Mesendoderm (in vitro differentiated cells): ENCODE data around the gene NANS.

Source experiments
- DNase-seq: peaks from one replicate; pipeline ENCODE4 v3.0.0; 2013
- H2AK5ac ChIP-seq: 2 replicates; pipeline ENCODE4 v1.6.1; 2013; ENCODE audit warnings: low read length, inconsistent platforms
- H2BK120ac ChIP-seq: 2 replicates; pipeline ENCODE4 v1.6.1; 2013; ENCODE audit warnings: low read depth, mild to moderate bottlenecking, low read length, moderate library complexity, mixed read lengths
- H2BK15ac ChIP-seq: replicated peaks from 2 replicates; pipeline ENCODE4 v1.6.1; 2013; ENCODE audit warnings: low read depth, mild to moderate bottlenecking, moderate library complexity
- H2BK5ac ChIP-seq: 2 replicates; pipeline ENCODE4 v1.6.1; 2013; ENCODE audit warnings: low read length, inconsistent platforms
- H3K18ac ChIP-seq: 2 replicates; pipeline ENCODE4 v1.6.1; 2013; ENCODE audit warnings: mild to moderate bottlenecking, low read length, mixed read lengths
- H3K23ac ChIP-seq: one replicate; pipeline ENCODE4 v1.6.1; 2013; ENCODE audit warnings: low read length
- H3K27ac ChIP-seq: 2 replicates; pipeline ENCODE4 v1.5.1; 2013; ENCODE audit warnings: low read depth, mild to moderate bottlenecking, inconsistent platforms, low read length, moderate library complexity
- H3K27me3 ChIP-seq: 2 replicates; pipeline ENCODE4 v1.6.1; 2013; ENCODE audit warnings: low read length, control low read depth, mild to moderate bottlenecking, inconsistent platforms; ENCODE audit not compliant: insufficient read depth, poor library complexity
- H3K36me3 ChIP-seq: 2 replicates; pipeline ENCODE4 v1.6.1; 2013; ENCODE audit warnings: low read length, inconsistent platforms; ENCODE audit not compliant: control insufficient read depth, insufficient read depth
- H3K4ac ChIP-seq: one replicate; pipeline ENCODE4 v1.6.1; 2013; ENCODE audit warnings: low read depth, mild to moderate bottlenecking, low read length, moderate library complexity
- H3K4me1 ChIP-seq: 2 replicates; pipeline ENCODE4 v1.6.1; 2013; ENCODE audit warnings: low read depth, low read length, inconsistent platforms; ENCODE audit not compliant: control insufficient read depth
- H3K4me2 ChIP-seq: 2 replicates; pipeline ENCODE4 v1.6.1; 2013; ENCODE audit warnings: low read length
- H3K4me3 ChIP-seq: 2 replicates; pipeline ENCODE4 v1.5.1; 2013; ENCODE audit warnings: mild to moderate bottlenecking, low read length
- H3K56ac ChIP-seq: one replicate; pipeline ENCODE4 v1.6.1; 2013; ENCODE audit warnings: low read length
- H3K79me1 ChIP-seq: 2 replicates; pipeline ENCODE4 v1.6.1; 2013; ENCODE audit warnings: low read length, inconsistent platforms
- H3K79me2 ChIP-seq: 2 replicates; pipeline ENCODE4 v1.6.1; 2013; ENCODE audit warnings: mild to moderate bottlenecking, low read length; ENCODE audit not compliant: control insufficient read depth, insufficient read depth
- H3K9ac ChIP-seq: 2 replicates; pipeline ENCODE4 v1.6.1; 2013; ENCODE audit warnings: low read length, inconsistent platforms
- H4K5ac ChIP-seq: one replicate; pipeline ENCODE4 v1.6.1; 2013; ENCODE audit warnings: low read length
- H4K8ac ChIP-seq: one replicate; pipeline ENCODE4 v1.6.1; 2013; ENCODE audit warnings: low read depth, mild to moderate bottlenecking, control low read depth, low read length, moderate library complexity
- WGBS: extraction: QIAGEN DNeasy Blood & Tissue Kit; methylation state at CpG from one replicate; pipeline ENCODE4 v1.1.7; 2013; ENCODE audit warnings: low lambda C conversion rate, missing lambda C conversion rate; ENCODE audit not compliant: insufficient coverage; ENCODE audit errors: extremely low coverage; 5-methylcytosine and 5-hydroxymethylcytosine counted together

The NANS gene

DNA sequence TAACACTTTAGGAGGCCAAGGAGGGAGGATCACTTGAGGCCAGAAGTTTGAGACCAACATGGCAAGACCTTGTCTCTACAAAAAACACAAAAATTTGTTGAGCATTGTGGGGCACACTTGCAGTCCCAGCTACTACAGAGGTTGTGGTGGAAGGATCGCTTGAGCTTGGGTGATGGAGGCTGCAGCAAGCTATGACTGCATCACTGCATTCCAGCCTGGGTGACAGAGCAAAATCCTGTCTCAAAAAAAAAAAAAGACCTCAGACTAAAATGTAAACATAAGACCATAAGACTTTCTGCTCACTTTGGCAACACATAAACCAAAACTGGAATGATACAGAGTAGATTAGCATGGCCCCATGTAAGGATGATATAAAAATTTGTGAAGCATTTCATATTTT, 24.6 kb upstream of the NANS start:
- no peaks in the 10 kb centered on the region for H3K79me2 ChIP-seq
- no peak overlapping the region for H3K23ac ChIP-seq
- H3K56ac ChIP-seq: no peak overlapping the region
- H3K27me3 ChIP-seq: no peaks in the 10 kb centered on the region
- H3K18ac ChIP-seq: no peak overlapping the region
- H3K4me2 ChIP-seq: no peak overlapping the region
- no peaks in the 10 kb centered on the region for H3K36me3 ChIP-seq
- H4K5ac ChIP-seq: no peak overlapping the region
- H2AK5ac ChIP-seq: no peak overlapping the region
- H3K4me1 ChIP-seq: no peaks in the 10 kb centered on the region
- H2BK120ac ChIP-seq: no peak overlapping the region
- H4K8ac ChIP-seq: no peak overlapping the region
- no CpG with 5 or more reads among the region's 1 CpG for WGBS
- H3K27ac ChIP-seq: no peak overlapping the region
- H3K9ac ChIP-seq: no peak overlapping the region
- H3K4ac ChIP-seq: no peak overlapping the region
- H2BK5ac ChIP-seq: no peak overlapping the region
- H3K4me3 ChIP-seq: no peak overlapping the region
- H3K79me1 ChIP-seq: no peaks in the 10 kb centered on the region
- no peak overlapping the region for H2BK15ac ChIP-seq
- peak; percentile 37 for DNase-seq

DNA sequence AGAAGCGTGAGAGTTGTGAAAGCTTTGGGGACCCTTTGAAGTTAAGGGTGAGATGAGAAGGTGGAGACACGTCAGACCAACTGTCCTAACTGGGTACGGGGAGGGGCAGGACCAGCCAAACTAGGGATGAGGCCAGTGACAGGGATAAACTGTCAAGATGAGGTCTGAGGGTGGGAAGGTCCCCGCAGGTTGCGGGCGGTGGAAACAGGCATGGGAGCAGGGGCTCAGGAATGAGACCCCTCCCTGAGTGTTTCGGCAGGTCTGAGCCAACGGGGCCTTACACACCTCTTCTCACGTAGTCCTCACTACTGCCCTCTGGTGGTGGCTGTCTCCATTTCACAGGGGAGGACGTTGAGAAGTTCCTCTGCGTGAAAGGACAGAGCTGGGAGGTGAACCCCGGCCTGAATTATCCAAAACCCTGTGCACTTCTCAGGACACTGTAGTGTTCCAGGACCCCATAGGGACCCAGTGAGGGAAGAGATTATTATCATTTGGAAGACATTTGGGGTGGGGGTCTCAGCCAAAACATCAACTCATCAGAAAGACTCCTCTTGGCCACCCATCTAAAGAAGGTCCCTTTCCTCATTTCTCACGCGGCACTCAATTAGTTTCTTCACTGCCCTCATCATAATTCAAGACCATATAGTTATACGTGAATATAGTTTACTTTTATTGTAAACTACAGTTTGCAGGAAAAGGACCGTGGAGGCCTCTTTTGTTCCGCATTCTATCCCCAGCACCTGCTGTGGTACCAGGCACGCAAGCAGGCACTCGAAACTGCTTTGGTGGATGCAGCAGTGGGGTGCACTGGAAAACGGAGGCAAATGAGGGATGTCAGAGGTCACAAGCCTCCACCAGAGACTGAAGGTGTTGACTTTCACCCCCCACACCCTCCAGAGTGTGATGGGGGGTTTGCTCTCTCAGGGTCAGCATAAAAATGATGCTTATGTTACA, 21.7 kb upstream of the NANS start:
- H2BK15ac ChIP-seq: no peak overlapping the region
- no peak overlapping the region for H3K4me2 ChIP-seq
- no peak overlapping the region for H4K8ac ChIP-seq
- peak; percentile 88 for DNase-seq
- no peaks in the 10 kb centered on the region for H3K36me3 ChIP-seq
- no peaks in the 10 kb centered on the region for H3K79me1 ChIP-seq
- no peak overlapping the region for H2BK120ac ChIP-seq
- H2BK5ac ChIP-seq: no peak overlapping the region
- no peak overlapping the region for H3K4me3 ChIP-seq
- no CpG with 5 or more reads among the region's 20 CpGs for WGBS
- no peaks in the 10 kb centered on the region for H3K4me1 ChIP-seq
- H3K23ac ChIP-seq: no peak overlapping the region
- no peak overlapping the region for H3K27ac ChIP-seq
- no peak overlapping the region for H3K9ac ChIP-seq
- no peak overlapping the region for H4K5ac ChIP-seq
- no peaks in the 10 kb centered on the region for H3K27me3 ChIP-seq
- no peak overlapping the region for H2AK5ac ChIP-seq
- H3K79me2 ChIP-seq: no peaks in the 10 kb centered on the region
- no peak overlapping the region for H3K4ac ChIP-seq
- no peak overlapping the region for H3K56ac ChIP-seq
- no peak overlapping the region for H3K18ac ChIP-seq

DNA sequence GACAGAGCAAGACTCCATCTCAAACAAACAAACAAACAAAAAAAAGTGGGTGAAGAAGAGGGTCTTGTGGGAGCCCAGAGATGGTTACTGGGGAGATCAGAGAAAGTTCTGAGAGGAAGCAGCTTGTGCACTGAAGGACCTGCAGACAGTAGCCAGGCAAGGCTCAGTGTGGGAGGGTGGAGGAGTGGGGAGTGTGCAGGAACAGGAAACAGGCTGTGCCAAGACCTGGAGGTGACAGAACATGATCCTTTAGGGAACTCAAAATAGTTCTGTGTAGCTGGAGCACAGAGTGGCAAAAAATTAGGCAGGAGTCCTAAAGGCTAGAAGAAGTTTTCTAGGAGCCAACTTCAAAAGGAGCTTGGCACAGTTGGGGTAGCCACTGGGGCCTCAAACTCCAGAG, 19.2 kb upstream of the NANS start:
- H4K5ac ChIP-seq: no peak overlapping the region
- no peak overlapping the region for H2BK5ac ChIP-seq
- no peak overlapping the region for H3K4me3 ChIP-seq
- DNase-seq: no peak
- no peaks in the 10 kb centered on the region for H3K27me3 ChIP-seq
- H4K8ac ChIP-seq: no peak overlapping the region
- H2BK120ac ChIP-seq: no peak overlapping the region
- H2BK15ac ChIP-seq: no peak overlapping the region
- no peaks in the 10 kb centered on the region for H3K36me3 ChIP-seq
- no peak overlapping the region for H3K9ac ChIP-seq
- no peak overlapping the region for H3K18ac ChIP-seq
- no peak overlapping the region for H3K4ac ChIP-seq
- H3K79me1 ChIP-seq: no peaks in the 10 kb centered on the region
- no peaks in the 10 kb centered on the region for H3K4me1 ChIP-seq
- no peak overlapping the region for H2AK5ac ChIP-seq
- H3K79me2 ChIP-seq: no peaks in the 10 kb centered on the region
- H3K23ac ChIP-seq: no peak overlapping the region
- no peak overlapping the region for H3K56ac ChIP-seq
- H3K4me2 ChIP-seq: no peak overlapping the region
- no peak overlapping the region for H3K27ac ChIP-seq

DNA sequence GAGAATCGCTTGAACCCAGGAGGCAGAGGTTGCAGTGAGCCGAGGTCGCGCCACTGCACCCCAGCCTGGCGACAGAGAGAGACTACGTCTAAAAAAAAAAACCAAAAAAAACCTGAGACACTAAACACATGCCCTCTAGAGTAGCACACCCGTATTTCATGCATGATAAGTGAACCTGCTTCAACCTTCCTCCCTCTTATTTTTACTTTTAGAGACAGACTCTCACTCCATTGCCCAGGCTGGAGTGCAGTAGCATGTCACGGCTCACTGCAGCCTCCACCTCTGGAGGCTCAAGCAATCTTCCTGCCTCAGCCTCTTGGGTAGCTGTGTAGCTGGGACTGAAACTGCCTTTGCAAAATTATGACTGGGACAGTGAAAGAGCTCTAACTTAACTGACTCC, 17.6 kb upstream of the NANS start:
- H3K79me1 ChIP-seq: no peaks in the 10 kb centered on the region
- H2AK5ac ChIP-seq: no peak overlapping the region
- H3K4me2 ChIP-seq: no peak overlapping the region
- WGBS: no CpG with 5 or more reads among the region's 8 CpGs
- H3K4ac ChIP-seq: no peak overlapping the region
- no peak overlapping the region for H3K4me3 ChIP-seq
- H3K23ac ChIP-seq: no peak overlapping the region
- no peaks in the 10 kb centered on the region for H3K4me1 ChIP-seq
- no peaks in the 10 kb centered on the region for H3K36me3 ChIP-seq
- no peaks in the 10 kb centered on the region for H3K27me3 ChIP-seq
- no peaks in the 10 kb centered on the region for H3K79me2 ChIP-seq
- H2BK5ac ChIP-seq: no peak overlapping the region
- DNase-seq: no peak
- no peak overlapping the region for H3K9ac ChIP-seq
- H4K5ac ChIP-seq: no peak overlapping the region
- H3K27ac ChIP-seq: no peak overlapping the region
- H3K18ac ChIP-seq: no peak overlapping the region
- H2BK15ac ChIP-seq: no peak overlapping the region
- no peak overlapping the region for H3K56ac ChIP-seq
- H2BK120ac ChIP-seq: no peak overlapping the region
- H4K8ac ChIP-seq: no peak overlapping the region

DNA sequence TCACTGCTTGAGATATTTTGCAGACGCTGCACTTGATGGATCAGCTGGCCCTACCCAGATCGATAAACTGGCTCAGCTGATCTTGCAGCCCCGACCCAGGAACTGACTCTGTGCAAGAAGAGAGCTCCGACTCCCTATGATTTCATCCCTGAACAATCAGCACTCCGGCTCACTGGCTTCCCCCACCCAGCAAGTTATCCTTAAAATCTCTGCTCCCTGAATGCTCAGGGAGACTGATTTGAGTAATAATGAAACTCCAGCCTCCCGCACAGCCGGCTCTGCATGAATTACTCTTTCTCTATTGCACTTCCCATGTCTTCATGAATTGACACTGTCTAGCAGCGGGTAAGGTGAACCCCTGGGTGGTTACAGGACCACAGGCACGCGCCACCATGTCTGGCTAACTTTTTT, 16.9 kb upstream of the NANS start:
- H3K56ac ChIP-seq: no peak overlapping the region

DNA sequence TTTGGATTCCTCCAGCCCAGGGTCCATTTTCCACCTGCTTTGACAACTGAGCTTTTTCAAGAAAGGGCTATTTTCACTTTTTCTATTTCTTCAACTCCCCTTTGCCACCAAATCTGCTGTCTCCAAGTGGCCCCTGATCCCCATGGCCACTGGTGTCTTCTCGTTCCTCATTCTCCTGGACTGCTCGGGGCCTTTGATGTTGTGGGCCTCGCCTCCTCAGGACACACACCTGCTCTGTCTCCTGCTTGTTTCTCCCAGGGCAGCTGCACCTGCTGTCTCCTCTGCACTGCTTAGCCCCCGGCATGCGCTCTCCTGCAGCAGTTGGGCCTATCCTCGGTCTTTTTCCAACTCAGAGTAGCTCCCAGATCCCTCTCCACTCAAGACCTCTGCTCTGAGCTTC, 16.3 kb upstream of the NANS start:
- H3K4me3 ChIP-seq: no peak overlapping the region
- no peak overlapping the region for H3K4ac ChIP-seq
- no peaks in the 10 kb centered on the region for H3K4me1 ChIP-seq
- no peak overlapping the region for H2BK15ac ChIP-seq
- no CpG with 5 or more reads among the region's 6 CpGs for WGBS
- H3K18ac ChIP-seq: no peak overlapping the region
- H3K36me3 ChIP-seq: no peaks in the 10 kb centered on the region
- H2BK5ac ChIP-seq: no peak overlapping the region
- no peak overlapping the region for H3K23ac ChIP-seq
- no peak overlapping the region for H3K4me2 ChIP-seq
- no peaks in the 10 kb centered on the region for H3K79me2 ChIP-seq
- H4K8ac ChIP-seq: no peak overlapping the region
- no peak overlapping the region for H2BK120ac ChIP-seq
- H3K56ac ChIP-seq: no peak overlapping the region
- no peak overlapping the region for H3K27ac ChIP-seq
- DNase-seq: no peak
- H3K9ac ChIP-seq: no peak overlapping the region
- no peaks in the 10 kb centered on the region for H3K79me1 ChIP-seq
- no peak overlapping the region for H2AK5ac ChIP-seq
- H3K27me3 ChIP-seq: no peaks in the 10 kb centered on the region
- no peak overlapping the region for H4K5ac ChIP-seq

More for the DNA sequence above, 16.9 kb upstream of the NANS start:
- H3K79me2 ChIP-seq: no peaks in the 10 kb centered on the region
- no peak overlapping the region for H3K4me2 ChIP-seq
- no peak overlapping the region for H3K9ac ChIP-seq
- no peak overlapping the region for H2AK5ac ChIP-seq
- H3K18ac ChIP-seq: no peak overlapping the region
- H3K36me3 ChIP-seq: no peaks in the 10 kb centered on the region
- H4K5ac ChIP-seq: no peak overlapping the region
- no peak overlapping the region for H4K8ac ChIP-seq
- no peaks in the 10 kb centered on the region for H3K4me1 ChIP-seq
- no peak for DNase-seq
- no peak overlapping the region for H3K4me3 ChIP-seq
- no peak overlapping the region for H2BK15ac ChIP-seq
- H3K4ac ChIP-seq: no peak overlapping the region
- no peak overlapping the region for H2BK5ac ChIP-seq
- no peaks in the 10 kb centered on the region for H3K79me1 ChIP-seq
- no CpG with 5 or more reads among the region's 10 CpGs for WGBS
- no peaks in the 10 kb centered on the region for H3K27me3 ChIP-seq
- no peak overlapping the region for H3K23ac ChIP-seq
- H3K27ac ChIP-seq: no peak overlapping the region
- no peak overlapping the region for H2BK120ac ChIP-seq
